Keratinocyte (primary cell): ENCODE data around the gene PTGES3.

Source experiments
- CTCF ChIP-seq, 3 experiments: IDR thresholded peaks in 1 of 3; conservative IDR thresholded peaks in 1 of 3; optimal IDR thresholded peaks in 1 of 3; 2 replicates in 2 of 3; 3 replicates in 1 of 3; pipeline versions ENCODE3 to v1.5.1; 2011; ENCODE audit warnings: low read length in 3 of 3, mild to moderate bottlenecking in 3 of 3, moderate library complexity in 2 of 3, control low read depth in 1 of 3, inconsistent platforms in 1 of 3; ENCODE audit not compliant: insufficient read depth in 2 of 3; ENCODE audit errors: extremely low read depth in 1 of 3
- EZH2 ChIP-seq: IDR thresholded peaks from one replicate; pipeline ENCODE4 v1.6.1; 2012; ENCODE audit warnings: inconsistent platforms, mild to moderate bottlenecking, low read length, moderate library complexity

- TF ChIP-seq CTCF (optimal IDR thresholded peaks at IDR 0.05 in 1 of 3, IDR thresholded peaks at IDR 0.05 in 1 of 3, conservative IDR thresholded peaks at IDR 0.05 in 1 of 3; ENCODE audit: extremely low read depth in 1 of 3, insufficient read depth in 2 of 3, low read length in 3 of 3) = no peak
- no peak for TF ChIP-seq EZH2
These were observed 31.0 kb upstream of the PTGES3 start for GRCh38 chr12:56719056-56719455.
